IMR-90 (cell line): ENCODE measurements around the gene FAR2. TPM values are rescaled to one million over a fixed set of nuclear protein-coding genes. Genes with fewer than 3 reads are reported as not detected.

ENCODE experiments used
- ATAC-seq: fragments of 200-7000 bp; cut with Tn5 transposase; 2 replicates; pipeline ENCODE4 v1.9.1; 2020; ENCODE audit warnings: low read depth, mild to moderate bottlenecking, moderate library complexity
- BruUV-seq: library from RNA; stranded (reverse); fragments of 400-500 nt; replicated peaks from 2 replicates; lab custom pipeline; 2021; lab: Mats Ljungman, UMichigan
- CTCF ChIA-PET: fragments of 300-600 bp; formaldehyde crosslinking; extraction: SDS; loops from one replicate; lab custom pipeline; 2021; ENCODE audit warnings: antibody characterized with exemption; lab: Yijun Ruan, JAX
- POLR2A ChIA-PET: fragments of 300-600 bp; sonication (Branson Sonifier 250); formaldehyde crosslinking; loops from one replicate; lab custom pipeline; 2022; ENCODE audit warnings: antibody characterized with exemption; ENCODE audit not compliant: unreplicated experiment; lab: Charles Lee
- DNase-seq: peaks from one replicate; pipeline ENCODE4 v3.0.0; 2013
- H2AFZ ChIP-seq: replicated peaks from 2 replicates; pipeline ENCODE3; 2013; ENCODE audit warnings: low read length, mild to moderate bottlenecking; ENCODE audit not compliant: poor library complexity
- H2AK5ac ChIP-seq: 2 replicates; pipeline ENCODE4 v1.6.1; 2013; ENCODE audit warnings: low read depth, low read length, inconsistent platforms
- H2AK9ac ChIP-seq: replicated peaks from 2 replicates; pipeline ENCODE3; 2013; ENCODE audit warnings: mild to moderate bottlenecking, low read depth, low read length, moderate library complexity; ENCODE audit not compliant: poor library complexity
- H2BK120ac ChIP-seq: 2 replicates; pipeline ENCODE4 v1.6.1; 2013; ENCODE audit warnings: low read depth, low read length, inconsistent platforms
- H2BK15ac ChIP-seq: 3 replicates; pipeline ENCODE4 v1.6.1; 2013; ENCODE audit warnings: low read depth, low read length, inconsistent platforms
- H2BK20ac ChIP-seq: 2 replicates; pipeline ENCODE4 v1.6.1; 2013; ENCODE audit warnings: low read depth, mild to moderate bottlenecking, inconsistent platforms, low read length, moderate library complexity
- H2BK5ac ChIP-seq: 2 replicates; pipeline ENCODE4 v1.6.1; 2013; ENCODE audit warnings: mild to moderate bottlenecking, low read depth, low read length, inconsistent platforms; ENCODE audit not compliant: poor library complexity, severe bottlenecking
- H3K14ac ChIP-seq: replicated peaks from 2 replicates; pipeline ENCODE4 v1.6.1; 2013; ENCODE audit warnings: low read depth, low read length, inconsistent platforms
- H3K18ac ChIP-seq: 2 replicates; pipeline ENCODE4 v1.6.1; 2013; ENCODE audit warnings: low read depth, low read length, control low read depth
- H3K23ac ChIP-seq: 2 replicates; pipeline ENCODE4 v1.6.1; 2013; ENCODE audit warnings: low read depth, low read length, inconsistent platforms
- H3K27ac ChIP-seq: 2 replicates; pipeline ENCODE4 v1.5.1; 2013; ENCODE audit warnings: mild to moderate bottlenecking, control low read depth, low read length; ENCODE audit not compliant: insufficient read depth
- H3K27me3 ChIP-seq: 2 replicates; pipeline ENCODE4 v1.6.1; 2013; ENCODE audit warnings: low read length; ENCODE audit not compliant: control insufficient read depth, insufficient read depth
- H3K36me3 ChIP-seq: 2 replicates; pipeline ENCODE4 v1.6.1; 2013; ENCODE audit warnings: low read length, mixed read lengths; ENCODE audit not compliant: control insufficient read depth, insufficient read depth
- H3K4ac ChIP-seq: 2 replicates; pipeline ENCODE4 v1.6.1; 2013; ENCODE audit warnings: low read depth, low read length, inconsistent platforms
- H3K4me1 ChIP-seq: 2 replicates; pipeline ENCODE4 v1.6.1; 2013; ENCODE audit warnings: low read length, mixed read lengths; ENCODE audit not compliant: control insufficient read depth, insufficient read depth
- H3K4me2 ChIP-seq: 2 replicates; pipeline ENCODE4 v1.6.1; 2013; ENCODE audit warnings: low read depth, mild to moderate bottlenecking, control low read depth, low read length, moderate library complexity
- H3K4me3 ChIP-seq: 2 replicates; pipeline ENCODE4 v1.5.1; 2013; ENCODE audit warnings: low read depth, mild to moderate bottlenecking, control low read depth, low read length, moderate library complexity; ENCODE audit not compliant: insufficient read depth
- H3K56ac ChIP-seq: 2 replicates; pipeline ENCODE4 v1.6.1; 2013; ENCODE audit warnings: low read length, inconsistent platforms; ENCODE audit not compliant: insufficient read depth; ENCODE audit errors: extremely low read depth
- H3K79me1 ChIP-seq, 2 experiments: 2 replicates each; pipeline ENCODE4 v1.6.1; 2013; ENCODE audit warnings: low read length in 2 of 2, inconsistent platforms in 1 of 2, low read depth in 1 of 2
- H3K9ac ChIP-seq: 2 replicates; pipeline ENCODE4 v1.6.1; 2013; ENCODE audit warnings: low read depth, low read length, control low read depth
- H3K9me1 ChIP-seq: 2 replicates; pipeline ENCODE4 v1.6.1; 2013; ENCODE audit warnings: low read length, inconsistent platforms; ENCODE audit not compliant: insufficient read depth
- H3K9me3 ChIP-seq: 2 replicates; pipeline ENCODE4 v1.6.1; 2013; ENCODE audit warnings: low read length; ENCODE audit not compliant: control insufficient read depth, insufficient read depth
- H4K20me1 ChIP-seq: 2 replicates; pipeline ENCODE4 v1.6.1; 2013; ENCODE audit warnings: low read length, inconsistent platforms; ENCODE audit not compliant: insufficient read depth
- H4K5ac ChIP-seq: 2 replicates; pipeline ENCODE4 v1.6.1; 2013; ENCODE audit warnings: mild to moderate bottlenecking, low read depth, low read length, control low read depth
- H4K8ac ChIP-seq, 2 experiments: 2 replicates each; pipeline ENCODE4 v1.6.1; 2013; ENCODE audit warnings: low read depth in 2 of 2, low read length in 2 of 2, control low read depth in 1 of 2, inconsistent platforms in 1 of 2
- H4K91ac ChIP-seq: 2 replicates; pipeline ENCODE4 v1.6.1; 2013; ENCODE audit warnings: low read depth, low read length, inconsistent platforms; ENCODE audit not compliant: insufficient read depth
- BHLHE40 ChIP-seq: fragments of 150-350 bp; IDR thresholded peaks from 2 replicates; pipeline ENCODE4 v1.6.1; 2016; ENCODE audit warnings: mild to moderate bottlenecking, low read depth, low read length
- CEBPB ChIP-seq: IDR thresholded peaks from 2 replicates; pipeline ENCODE4 v1.6.1; 2012; ENCODE audit warnings: low read depth, low read length, improper control_type of control experiment
- CHD1 ChIP-seq: IDR thresholded peaks from 2 replicates; pipeline ENCODE4 v1.6.1; 2012; ENCODE audit warnings: low read depth, low read length, improper control_type of control experiment
- CTCF ChIP-seq: conservative IDR thresholded peaks from 2 replicates; pipeline ENCODE4 v1.5.1; 2012; ENCODE audit warnings: mild to moderate bottlenecking, low read depth, low read length, improper control_type of control experiment
- ELK1 ChIP-seq: fragments of 150-350 bp; IDR thresholded peaks from 2 replicates; pipeline ENCODE4 v1.6.1; 2016; ENCODE audit warnings: low read depth, mild to moderate bottlenecking, low read length, moderate library complexity, borderline replicate concordance
- FOS ChIP-seq: fragments of 150-350 bp; IDR thresholded peaks from 2 replicates; pipeline ENCODE4 v1.6.1; 2016; ENCODE audit warnings: low read depth, low read length
- MAFK ChIP-seq: IDR thresholded peaks from 2 replicates; pipeline ENCODE4 v1.6.1; 2012; ENCODE audit warnings: low read depth, low read length, improper control_type of control experiment
- MAZ ChIP-seq: IDR thresholded peaks from 2 replicates; pipeline ENCODE4 v1.6.1; 2012; ENCODE audit warnings: low read depth, mild to moderate bottlenecking, low read length, improper control_type of control experiment, moderate library complexity, borderline replicate concordance
- MXI1 ChIP-seq: IDR thresholded peaks from 2 replicates; pipeline ENCODE4 v1.6.1; 2012; ENCODE audit warnings: low read depth, mild to moderate bottlenecking, low read length, moderate library complexity, borderline replicate concordance
- NFE2L2 ChIP-seq: fragments of 150-350 bp; IDR thresholded peaks from 2 replicates; pipeline ENCODE4 v1.6.1; 2016; ENCODE audit warnings: low read depth, mild to moderate bottlenecking, low read length
- POLR2A ChIP-seq: IDR thresholded peaks from 2 replicates; pipeline ENCODE4 v1.6.1; 2012; ENCODE audit warnings: mild to moderate bottlenecking, low read depth, low read length
- RAD21 ChIP-seq: IDR thresholded peaks from 2 replicates; pipeline ENCODE4 v1.6.1; 2012; ENCODE audit warnings: low read length, improper control_type of control experiment
- RCOR1 ChIP-seq: IDR thresholded peaks from 2 replicates; pipeline ENCODE4 v1.6.1; 2012; ENCODE audit warnings: mild to moderate bottlenecking, low read length, improper control_type of control experiment; ENCODE audit not compliant: insufficient replicate concordance
- RFX5 ChIP-seq: IDR thresholded peaks from 2 replicates; pipeline ENCODE4 v1.8.0; 2012; ENCODE audit warnings: low read depth, mild to moderate bottlenecking, low read length, moderate library complexity
- SMC3 ChIP-seq: fragments of 150-350 bp; IDR thresholded peaks from 2 replicates; pipeline ENCODE4 v1.6.1; 2016; ENCODE audit warnings: low read depth, mild to moderate bottlenecking, antibody characterized with exemption, low read length, moderate library complexity
- USF2 ChIP-seq: fragments of 150-350 bp; IDR thresholded peaks from 2 replicates; pipeline ENCODE4 v1.6.1; 2017; ENCODE audit warnings: mild to moderate bottlenecking, antibody characterized with exemption, low read length, low read depth
- WGBS, 2 experiments: methylation state at CpG; one replicate each; pipeline versions ENCODE4 v1.1.5 to v1.1.7; 2013; ENCODE audit warnings: missing lambda C conversion rate in 2 of 2; ENCODE audit not compliant: insufficient read length in 1 of 2; ENCODE audit errors: extremely low coverage in 2 of 2; 5-methylcytosine and 5-hydroxymethylcytosine counted together
- dilution Hi-C: fragments of 300-500 bp; cut with HindIII; formaldehyde crosslinking; loops from one replicate; pipeline ENCODE4 v1.14.3; 2018; ENCODE audit warnings: low sequenced_read_pairs; ENCODE audit not compliant: unreplicated experiment
- in situ Hi-C: fragments of 300-500 bp; cut with MboI; formaldehyde crosslinking; loops from 3 replicates; pipeline ENCODE4 v1.14.3; 2019; ENCODE audit warnings: low sequenced_read_pairs, inconsistent platforms, mixed read lengths
- intact Hi-C: fragments of 100-400 bp; cut with micrococcal nuclease; formaldehyde crosslinking; loops from 2 replicates; pipeline ENCODE4 v1.10.0; 2022
- polyA plus RNA-seq, 3 experiments: library from polyadenylated mRNA; depleted of rRNA; stranded (reverse); fragments of >200 nt; gene quantifications; 2 replicates each; pipeline ENCODE4 v1.2.3, GENCODE V29; 2012; ENCODE audit warnings: low replicate concordance in 1 of 3
- total RNA-seq: library from RNA; depleted of rRNA; stranded (reverse); fragments of >200 nt; gene quantifications from 2 replicates; pipeline ENCODE4 v1.2.3, GENCODE V29; 2012

Gene FAR2
- total and polyA plus RNA-seq, 2 of the 4 experiments (the other 2 are of a cell fraction), result 1.1 to 2.0 TPM

GRCh38 chr12:29269706-29270408 lies 120.8 kb downstream of the FAR2 start:
- Histone ChIP-seq H3K56ac (no peak overlapping the region), H3K27me3 (no peaks in the 10 kb centered on the region), H3K18ac (no peak overlapping the region), H3K27ac (no peak overlapping the region), H2BK5ac (no peak overlapping the region), H2BK120ac (no peak overlapping the region), H3K36me3 (no peaks in the 10 kb centered on the region), H3K23ac (no peak overlapping the region), H2BK15ac (no peak overlapping the region), H2AK5ac (no peak overlapping the region), H3K4ac (no peak overlapping the region), H2AK9ac (no peak overlapping the region), H3K9me3 (no peaks in the 10 kb centered on the region), H3K9me1 (no peaks in the 10 kb centered on the region), H4K91ac (no peak overlapping the region), H3K9ac (no peak overlapping the region), H3K79me1 (no peaks in the 10 kb centered on the region), H3K4me1 (no peaks in the 10 kb centered on the region), H3K4me3 (no peak overlapping the region), H3K14ac (no peak overlapping the region), H3K4me2 (no peak overlapping the region), H4K20me1 (no peaks in the 10 kb centered on the region), H2BK20ac (no peak overlapping the region), H4K5ac (no peak overlapping the region), H2AFZ (no peak overlapping the region), H4K8ac (no peak overlapping the region)
- in situ Hi-C loops (no loop called here), dilution Hi-C loops (no loop called here), intact Hi-C loops (no loop called here)
- no peak for DNase-seq
- no peak for ATAC-seq
- WGBS, 2 experiments, result 100% methylated on average over 1 of the region's 5 CpGs; no CpG with 5 or more reads in 1 of the 2 experiments
- ChIA-PET CTCF (no interaction called here), POLR2A (no interaction called here)
- TF ChIP-seq BHLHE40 (no peak), CTCF (no peak), NFE2L2 (no peak), CEBPB (no peak), RCOR1 (no peak), POLR2A (no peak), RFX5 (no peak), MXI1 (no peak), SMC3 (no peak), FOS (no peak), CHD1 (no peak), RAD21 (no peak), MAFK (no peak), MAZ (no peak), USF2 (no peak), ELK1 (no peak)
- no TSS peak for BruUV-seq
